Measurements from ENCODE around the gene KNCN. TPM values are rescaled to one million over a fixed set of nuclear protein-coding genes. Genes with fewer than 3 reads are reported as not detected.

Gene KNCN
- total RNA-seq, 1 donor from 2014 or later = not detected

- Mint-ChIP-seq H3K9me3 (ENCODE audit: low read depth) (no peaks in the 10 kb centered on the region), H3K4me3 (ENCODE audit: unreplicated experiment) (no peak overlapping the region), H3K27ac (ENCODE audit: unreplicated experiment) (no peak overlapping the region), H3K36me3 (ENCODE audit: low read depth) (peaks cover 22% of the 10 kb centered on the region), H3K27me3 (ENCODE audit: low read depth) (no peaks in the 10 kb centered on the region), H3K4me1 (ENCODE audit: low read depth) (no peaks in the 10 kb centered on the region)
- no peak for DNase-seq (ENCODE audit: low spot score)
- no peak for TF ChIP-seq CTCF (IDR thresholded peaks at IDR 0.05)
Measured at GRCh38 chr1:46569116-46569515, 17.7 kb upstream of the KNCN start.

- Mint-ChIP-seq H3K36me3 (ENCODE audit: low read depth) (peaks cover 22% of the 10 kb centered on the region), H3K4me1 (ENCODE audit: low read depth) (no peaks in the 10 kb centered on the region), H3K9me3 (ENCODE audit: low read depth) (no peaks in the 10 kb centered on the region), H3K4me3 (ENCODE audit: unreplicated experiment) (no peak overlapping the region), H3K27me3 (ENCODE audit: low read depth) (no peaks in the 10 kb centered on the region), H3K27ac (ENCODE audit: unreplicated experiment) (no peak overlapping the region)
- no peak for TF ChIP-seq CTCF (IDR thresholded peaks at IDR 0.05)
- DNase-seq (ENCODE audit: low spot score) = no peak
Measured at GRCh38 chr1:46568461-46568891, 17.0 kb upstream of the KNCN start.

- DNase-seq (ENCODE audit: low spot score) = no peak
- no peak for TF ChIP-seq CTCF (IDR thresholded peaks at IDR 0.05)
- Mint-ChIP-seq H3K4me1 (ENCODE audit: low read depth) (no peaks in the 10 kb centered on the region), H3K36me3 (ENCODE audit: low read depth) (peaks cover 31% of the 10 kb centered on the region), H3K4me3 (ENCODE audit: unreplicated experiment) (no peak overlapping the region), H3K27ac (ENCODE audit: unreplicated experiment) (no peak overlapping the region), H3K9me3 (ENCODE audit: low read depth) (no peaks in the 10 kb centered on the region), H3K27me3 (ENCODE audit: low read depth) (no peaks in the 10 kb centered on the region)
Measured at GRCh38 chr1:46563341-46563740, 11.9 kb upstream of the KNCN start.

DNA sequence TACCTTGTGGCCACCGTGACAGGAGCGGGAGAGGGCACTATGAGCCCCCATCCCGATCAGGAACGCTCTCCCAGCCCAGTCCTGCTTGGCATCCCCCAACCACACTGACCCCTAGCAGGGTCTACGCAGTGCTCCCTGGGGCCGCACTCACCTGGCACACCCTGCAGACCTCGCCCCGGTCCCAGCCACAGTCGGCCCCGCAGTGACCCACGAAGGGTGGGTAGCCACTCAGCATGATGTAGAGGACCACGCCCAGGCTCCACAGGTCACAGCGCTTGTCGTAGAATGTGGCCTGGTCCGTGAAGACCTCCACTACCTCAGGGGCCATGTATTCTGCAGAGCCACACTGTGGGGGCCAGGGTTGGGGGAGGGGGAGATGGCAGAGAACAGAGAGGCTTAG is 11.1 kb upstream of the KNCN start:
- H3K27ac Mint-ChIP-seq (ENCODE audit: unreplicated experiment) = no peak overlapping the region
- TF ChIP-seq CTCF (IDR thresholded peaks at IDR 0.05) = no peak
- no peak overlapping the region for H3K4me3 Mint-ChIP-seq (ENCODE audit: unreplicated experiment)

DNA sequence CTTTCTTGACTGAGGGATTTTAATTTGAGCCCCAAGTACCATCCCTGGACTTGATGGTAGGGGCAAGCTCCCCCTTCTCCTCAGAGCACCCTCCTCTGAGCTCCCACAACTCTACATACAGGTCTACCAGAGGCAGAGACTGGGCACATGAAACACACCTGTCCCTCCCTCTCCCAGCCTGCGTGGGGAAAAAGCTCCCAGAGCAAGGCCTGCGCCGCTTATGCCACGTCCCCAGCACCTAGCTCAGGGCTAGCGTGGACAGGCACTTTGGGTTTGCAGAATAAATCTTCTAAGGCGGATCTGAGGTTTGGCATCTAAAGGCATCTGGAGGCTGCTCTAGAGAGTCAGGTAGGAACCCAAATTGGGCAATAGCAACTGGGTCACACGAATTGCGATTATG is 7.5 kb upstream of the KNCN start:
- no peak for TF ChIP-seq CTCF (IDR thresholded peaks at IDR 0.05)
- Mint-ChIP-seq H3K4me3 (ENCODE audit: unreplicated experiment) (no peak overlapping the region), H3K9me3 (ENCODE audit: low read depth) (no peaks in the 10 kb centered on the region), H3K4me1 (ENCODE audit: low read depth) (no peaks in the 10 kb centered on the region), H3K36me3 (ENCODE audit: low read depth) (peaks cover 15% of the 10 kb centered on the region), H3K27ac (ENCODE audit: unreplicated experiment) (no peak overlapping the region), H3K27me3 (ENCODE audit: low read depth) (no peaks in the 10 kb centered on the region)
- DNase-seq (ENCODE audit: low spot score) = no peak

More for the DNA sequence above, 11.1 kb upstream of the KNCN start:
- no peaks in the 10 kb centered on the region for H3K27me3 Mint-ChIP-seq (ENCODE audit: low read depth)
- H3K4me1 Mint-ChIP-seq (ENCODE audit: low read depth) = no peaks in the 10 kb centered on the region
- peaks cover 30% of the 10 kb centered on the region for H3K36me3 Mint-ChIP-seq (ENCODE audit: low read depth)
- no peaks in the 10 kb centered on the region for H3K9me3 Mint-ChIP-seq (ENCODE audit: low read depth)
- DNase-seq (ENCODE audit: low spot score) = no peak

All from chondrocyte (in vitro differentiated cells).